ENCODE data around the gene ARHGAP26.

The ARHGAP26 gene

GRCh38 chr5:143206196-143207053 is 436.2 kb downstream of the ARHGAP26 start:
- DNase-seq (ENCODE audit: low read depth), result no peak

GRCh38 chr5:143207058-143207457 is 436.9 kb downstream of the ARHGAP26 start:
- DNase-seq (ENCODE audit: low read depth), result no peak

GRCh38 chr5:143207563-143208364 is 437.6 kb downstream of the ARHGAP26 start:
- no peak for DNase-seq (ENCODE audit: low read depth)

GRCh38 chr5:143208365-143208641 is 438.1 kb downstream of the ARHGAP26 start:
- no peak for DNase-seq (ENCODE audit: low read depth)

GRCh38 chr5:143208781-143209510 is 438.8 kb downstream of the ARHGAP26 start:
- no peak for DNase-seq (ENCODE audit: low read depth)

DNA sequence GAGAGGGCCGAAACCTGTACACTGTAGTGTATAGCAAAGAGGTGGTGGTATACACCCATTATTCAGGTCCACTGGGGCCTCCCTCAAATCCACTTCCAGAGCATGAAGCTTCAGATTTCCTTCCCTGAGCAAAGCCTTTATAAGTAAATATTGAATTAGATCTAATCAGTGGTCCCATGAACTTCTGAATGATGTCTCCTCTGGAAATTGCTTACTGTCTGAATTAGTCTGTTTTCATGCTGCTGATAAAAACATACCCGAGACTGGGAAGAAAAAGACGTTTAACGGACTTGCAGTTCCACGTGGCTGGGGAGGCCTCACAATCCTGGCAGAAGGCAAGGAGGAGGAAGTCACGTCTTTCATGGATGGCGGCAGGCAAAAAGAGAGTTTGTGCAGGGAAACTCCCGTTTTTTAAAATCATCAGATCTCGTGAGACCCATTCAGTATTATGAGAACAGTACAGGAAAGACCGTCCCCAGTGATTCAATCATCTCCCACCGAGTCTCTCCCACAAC is 439.8 kb downstream of the ARHGAP26 start:
- DNase-seq (ENCODE audit: low read depth), result no peak

GRCh38 chr5:143210576-143210975 is 440.4 kb downstream of the ARHGAP26 start:
- DNase-seq (ENCODE audit: low read depth), result no peak

GRCh38 chr5:143212261-143212660 is 442.1 kb downstream of the ARHGAP26 start:
- no peak for DNase-seq (ENCODE audit: low read depth)

- DNase-seq (ENCODE audit: low read depth), result peak; percentile 55
Measured at GRCh38 chr5:143213231-143213850, 443.2 kb downstream of the ARHGAP26 start.

GRCh38 chr5:143213851-143214363 is 443.7 kb downstream of the ARHGAP26 start:
- DNase-seq (ENCODE audit: low read depth), result no peak

DNA sequence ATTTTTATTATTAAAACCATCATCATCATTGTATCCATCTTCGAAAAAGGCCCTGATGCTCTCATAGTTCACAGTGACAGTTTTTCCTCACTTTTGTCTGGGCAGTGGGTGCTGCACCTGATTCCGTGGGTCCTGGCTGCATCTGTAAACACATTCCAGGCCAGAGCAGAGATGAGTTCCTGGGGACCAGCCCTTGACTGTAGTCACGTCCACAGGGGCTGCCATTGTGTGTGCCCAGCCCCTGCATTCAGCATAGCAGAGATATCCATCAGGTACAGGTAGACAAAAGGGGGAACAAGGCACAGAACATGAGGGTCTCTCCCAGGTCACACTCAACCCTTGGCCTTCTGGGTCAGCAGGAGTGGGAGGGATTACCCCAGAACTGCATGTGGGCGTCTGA is 444.3 kb downstream of the ARHGAP26 start:
- no peak for DNase-seq (ENCODE audit: low read depth)

- DNase-seq (ENCODE audit: low read depth), result no peak
Measured at GRCh38 chr5:143214890-143215289, 444.7 kb downstream of the ARHGAP26 start.

DNA sequence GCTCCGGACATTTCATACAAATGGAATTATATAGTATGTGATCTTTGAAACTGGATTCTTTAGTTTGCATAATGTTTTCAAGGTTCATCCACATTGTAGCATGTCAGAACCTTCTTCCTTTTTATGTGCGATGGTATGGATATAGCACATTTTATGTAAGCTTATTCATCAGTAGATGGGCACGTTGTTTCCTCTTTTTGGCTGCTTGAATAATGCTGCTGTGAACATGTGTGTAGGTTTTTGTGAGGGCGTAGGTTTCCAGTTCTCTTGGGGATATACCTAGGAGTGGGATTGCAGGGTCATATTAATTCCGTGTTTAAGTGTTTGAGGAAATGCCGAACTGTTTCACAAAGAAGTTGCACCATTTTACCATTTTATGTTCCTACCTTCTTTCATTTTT is 445.5 kb downstream of the ARHGAP26 start:
- DNase-seq (ENCODE audit: low read depth), result no peak

DNA sequence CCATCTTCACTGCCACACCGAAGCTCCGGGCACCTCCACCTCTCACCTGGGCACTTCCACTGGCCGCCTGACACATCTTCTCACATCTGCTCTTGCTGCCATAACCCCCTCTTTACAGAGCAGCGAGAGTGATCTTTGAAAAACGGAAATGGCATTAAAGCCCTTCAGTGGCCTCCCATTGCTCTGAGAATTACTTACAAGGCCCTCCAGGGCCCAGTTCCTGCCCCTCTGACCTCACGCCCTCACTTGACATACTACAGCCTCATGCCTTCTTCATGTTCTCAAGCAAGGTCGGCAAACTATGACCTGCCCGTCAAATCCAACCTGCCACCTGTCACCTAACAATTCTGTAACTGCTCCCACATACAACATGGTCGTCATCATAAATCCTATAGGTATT is 446.0 kb downstream of the ARHGAP26 start:
- no peak for DNase-seq (ENCODE audit: low read depth)

DNA sequence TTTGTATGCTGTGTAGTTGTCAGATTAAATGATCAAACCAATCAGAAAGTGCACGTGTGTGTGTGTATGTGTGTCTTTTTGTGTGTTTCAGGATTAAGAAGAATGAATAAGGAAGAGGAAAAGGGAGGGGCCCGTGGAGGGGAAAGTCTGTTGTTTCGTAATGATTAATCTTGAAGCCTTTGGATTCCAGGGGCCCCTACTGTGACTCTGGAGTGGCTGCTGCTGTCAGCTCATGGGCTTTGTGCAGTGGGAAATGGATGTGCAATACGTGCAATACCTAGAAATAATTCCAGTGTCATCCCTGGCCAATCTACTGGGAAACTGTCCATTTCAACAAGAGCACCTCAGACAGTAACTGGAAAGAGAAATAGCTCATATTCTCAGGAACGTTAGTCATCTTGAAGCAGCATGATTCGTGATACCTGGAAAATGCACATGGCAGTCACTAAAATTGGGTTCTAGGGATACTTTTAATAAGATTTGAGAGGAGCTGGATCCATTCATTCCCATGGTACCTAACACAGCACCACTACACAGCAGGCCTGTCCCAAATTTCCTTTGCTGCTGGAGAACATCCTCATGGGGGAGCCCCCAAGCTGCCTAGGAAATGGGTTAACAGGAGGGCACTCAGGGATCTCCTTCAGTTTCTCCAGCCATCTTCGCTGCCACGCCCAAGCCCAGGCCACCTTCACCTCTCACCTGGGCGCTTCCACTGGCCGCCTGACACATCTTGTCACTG is 447.1 kb downstream of the ARHGAP26 start:
- DNase-seq (ENCODE audit: low read depth), result no peak

DNA sequence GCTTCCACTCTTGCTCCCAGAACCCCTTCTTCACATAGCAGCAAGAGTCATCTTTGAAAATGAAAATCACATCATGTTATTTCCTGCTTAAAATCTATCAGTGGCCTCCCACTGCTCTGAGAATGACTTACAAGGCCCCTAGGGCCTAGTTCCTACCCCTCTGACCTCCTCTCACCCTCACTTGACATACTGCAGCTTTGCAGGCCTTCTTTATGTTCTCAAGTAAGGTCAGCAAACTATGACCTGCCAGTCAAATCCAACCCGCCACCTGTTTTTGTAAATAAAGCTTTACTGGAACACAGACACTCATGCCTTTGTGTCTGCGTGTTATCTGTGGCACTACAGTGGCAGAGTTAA is 447.6 kb downstream of the ARHGAP26 start:
- no peak for DNase-seq (ENCODE audit: low read depth)

GRCh38 chr5:143218517-143219170 is 448.5 kb downstream of the ARHGAP26 start:
- DNase-seq (ENCODE audit: low read depth), result no peak

GRCh38 chr5:143219696-143220095 is 449.5 kb downstream of the ARHGAP26 start:
- no peak for DNase-seq (ENCODE audit: low read depth)

- DNase-seq (ENCODE audit: low read depth), result no peak
Measured at GRCh38 chr5:143220748-143221251, 450.6 kb downstream of the ARHGAP26 start.
